GM12892 (cell line): ENCODE data around the gene PRDM2.

Source experiments
- DNase-seq: peaks from one replicate; pipeline ENCODE4 v3.0.0; 2011; ENCODE audit not compliant: insufficient read length
- FAIRE-seq: peaks from 2 replicates; lab custom pipeline; 2011; peaks lifted over from hg19 to GRCh38; lab: Jason Lieb, UNC
- POLR2A ChIP-seq: IDR thresholded peaks from 2 replicates; pipeline ENCODE4 v1.6.1; 2011; ENCODE audit warnings: low read depth, low read length, control low read depth
- POLR2AphosphoS5 ChIP-seq: IDR thresholded peaks from 2 replicates; pipeline ENCODE4 v1.6.1; 2011; ENCODE audit warnings: low read depth, low read length, control low read depth
- TAF1 ChIP-seq: IDR thresholded peaks from 2 replicates; pipeline ENCODE4 v1.6.1; 2011; ENCODE audit warnings: low read depth, mild to moderate bottlenecking, control low read depth, low read length, borderline replicate concordance

PRDM2 gene

GRCh38 chr1:13784971-13785370, 85.0 kb downstream of the PRDM2 start:
- FAIRE-seq (no peak), DNase-seq (no peak)
- TF ChIP-seq POLR2AphosphoS5, result no peak
- TF ChIP-seq TAF1, result no peak
- no peak for TF ChIP-seq POLR2A

- TF ChIP-seq POLR2AphosphoS5 (no peak), POLR2A (no peak), TAF1 (no peak)
- DNase-seq (no peak), FAIRE-seq (no peak)
Observed at GRCh38 chr1:13786541-13786940, 86.6 kb downstream of the PRDM2 start.

- FAIRE-seq (no peak), DNase-seq (no peak)
- TF ChIP-seq TAF1 (no peak), POLR2AphosphoS5 (0 out of 2 replicates have a peak, but pooled peaks have one; percentile 40)
Observed at GRCh38 chr1:13788795-13789194, 88.8 kb downstream of the PRDM2 start.

GRCh38 chr1:13790290-13791030, 90.5 kb downstream of the PRDM2 start:
- FAIRE-seq, result peak; percentile 14
- no peak for DNase-seq
- TF ChIP-seq TAF1 (no peak), POLR2A (no peak), POLR2AphosphoS5 (no peak; the same call in 1 of the 2 replicates)

GRCh38 chr1:13792419-13792818, 92.4 kb downstream of the PRDM2 start:
- no peak for FAIRE-seq
- TF ChIP-seq POLR2A, result no peak
- no peak for TF ChIP-seq TAF1
- no peak for TF ChIP-seq POLR2AphosphoS5
- DNase-seq, result no peak

- no peak for TF ChIP-seq TAF1
- no peak for TF ChIP-seq POLR2AphosphoS5
- DNase-seq (no peak), FAIRE-seq (peak; percentile 21)
Observed at GRCh38 chr1:13793088-13793730, 93.2 kb downstream of the PRDM2 start.

GRCh38 chr1:13794231-13795187, 94.5 kb downstream of the PRDM2 start:
- DNase-seq (no peak), FAIRE-seq (no peak)
- no peak for TF ChIP-seq POLR2AphosphoS5
- TF ChIP-seq POLR2A, result 0 out of 2 replicates have a peak, but pooled peaks have one; percentile 14
- no peak for TF ChIP-seq TAF1

- DNase-seq (no peak), FAIRE-seq (no peak)
- TF ChIP-seq POLR2A (no peak), POLR2AphosphoS5 (no peak), TAF1 (no peak)
Observed at GRCh38 chr1:13797397-13797796, 97.4 kb downstream of the PRDM2 start.

- DNase-seq (no peak), FAIRE-seq (no peak)
- no peak for TF ChIP-seq POLR2A
- no peak for TF ChIP-seq POLR2AphosphoS5
- no peak for TF ChIP-seq TAF1
Observed at GRCh38 chr1:13798120-13798519, 98.1 kb downstream of the PRDM2 start.

- FAIRE-seq, result no peak
- TF ChIP-seq POLR2A, result no peak
- TF ChIP-seq POLR2AphosphoS5, result no peak
- no peak for TF ChIP-seq TAF1
- no peak for DNase-seq
Observed at GRCh38 chr1:13799502-13800283, 99.7 kb downstream of the PRDM2 start.
